SH-SY5Y (cell line): ENCODE measurements around the gene MOCS2.

ENCODE experiments used
- GATA2 ChIP-seq: IDR thresholded peaks from 2 replicates; pipeline ENCODE4 v1.6.1; 2011; ENCODE audit warnings: mild to moderate bottlenecking, low read depth, low read length
- GATA3 ChIP-seq: IDR thresholded peaks from 2 replicates; pipeline ENCODE4 v1.6.1; 2011; ENCODE audit warnings: low read depth, mild to moderate bottlenecking, low read length, moderate library complexity

- TF ChIP-seq GATA2 = no peak; the same call in 1 of the 2 replicates
- no peak for TF ChIP-seq GATA3
Measured at GRCh38 chr5:53109443-53110127, at the start of gene MOCS2.
